Stimulated activated naive CD8-positive, alpha-beta T cell treated with anti-CD3 and anti-CD28 coated beads, Interleukin-15, Interleukin-2, amounts not matched to agents 100 ng/mL and 50 ng/mL, for 24 hours (primary cell): ENCODE results near the gene RTN4RL1.

Experiments used
- H3K27ac Mint-ChIP-seq: one replicate; pipeline ENCODE4 v1.8.0; 2021; ENCODE audit warnings: mild to moderate bottlenecking, mixed read lengths
- H3K27me3 Mint-ChIP-seq: one replicate; pipeline ENCODE4 v1.8.0; 2021; ENCODE audit warnings: mixed read lengths
- H3K36me3 Mint-ChIP-seq: one replicate; pipeline ENCODE4 v1.8.0; 2021; ENCODE audit warnings: low read depth, mixed read lengths
- H3K4me1 Mint-ChIP-seq: one replicate; pipeline ENCODE4 v1.8.0; 2021; ENCODE audit warnings: low read depth, mixed read lengths
- H3K4me3 Mint-ChIP-seq: one replicate; pipeline ENCODE4 v1.8.0; 2021; ENCODE audit warnings: mild to moderate bottlenecking, mixed read lengths
- H3K9me3 Mint-ChIP-seq: one replicate; pipeline ENCODE4 v1.8.0; 2021; ENCODE audit warnings: mixed read lengths

Gene RTN4RL1

GRCh38 chr17:1915889-1916288, 109.2 kb downstream of the RTN4RL1 start:
- no peaks in the 10 kb centered on the region for H3K36me3 Mint-ChIP-seq
- H3K9me3 Mint-ChIP-seq, result no peaks in the 10 kb centered on the region
- no peak overlapping the region for H3K27ac Mint-ChIP-seq
- peaks cover 14% of the 10 kb centered on the region for H3K27me3 Mint-ChIP-seq
- no peak overlapping the region for H3K4me3 Mint-ChIP-seq
- H3K4me1 Mint-ChIP-seq, result no peaks in the 10 kb centered on the region

DNA sequence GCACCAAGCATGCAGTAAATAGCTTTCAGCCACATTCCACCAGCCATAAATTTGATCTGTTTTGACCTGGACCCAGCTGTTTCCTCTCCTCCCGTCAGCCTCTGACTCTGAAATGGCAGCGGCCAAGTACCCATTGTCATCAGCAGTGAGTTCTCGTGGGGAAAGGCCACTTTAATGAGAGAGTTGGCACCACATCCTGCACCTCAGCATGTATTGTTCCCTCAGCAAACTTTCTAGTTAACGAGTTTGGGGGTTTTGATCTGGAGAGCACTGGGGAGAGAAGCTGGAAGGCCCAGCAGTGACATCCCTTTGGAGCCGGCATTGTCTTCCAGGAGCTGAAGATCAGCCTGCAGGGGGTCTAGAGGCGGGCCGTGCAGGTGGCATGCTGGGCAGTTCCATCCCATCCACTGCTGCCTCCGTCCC, 110.5 kb downstream of the RTN4RL1 start:
- Mint-ChIP-seq H3K4me1 (no peaks in the 10 kb centered on the region), H3K36me3 (no peaks in the 10 kb centered on the region), H3K9me3 (no peaks in the 10 kb centered on the region), H3K4me3 (no peak overlapping the region), H3K27ac (no peak overlapping the region), H3K27me3 (peaks cover 16% of the 10 kb centered on the region)

DNA sequence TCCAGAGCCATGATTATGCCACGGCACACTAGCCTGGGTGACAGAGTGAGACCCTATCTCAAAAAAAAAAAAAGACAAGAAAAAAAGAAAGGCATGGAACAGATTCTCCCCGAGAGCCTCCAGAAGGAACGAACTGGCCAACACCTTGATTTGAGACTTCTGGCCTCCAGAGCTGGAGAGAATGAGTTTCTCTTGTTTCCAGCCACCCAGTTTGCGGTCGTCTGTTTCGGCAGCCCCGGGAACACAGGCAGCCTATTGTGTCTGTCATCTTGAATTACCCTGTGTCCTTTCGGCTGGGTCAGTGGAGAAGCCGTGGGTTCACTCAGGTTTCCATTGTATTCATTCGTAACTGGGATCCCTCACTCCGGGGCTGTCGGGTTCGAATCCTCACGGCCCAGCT, 111.4 kb downstream of the RTN4RL1 start:
- Mint-ChIP-seq H3K36me3 (no peaks in the 10 kb centered on the region), H3K4me3 (no peak overlapping the region), H3K4me1 (peaks cover 4% of the 10 kb centered on the region), H3K27ac (no peak overlapping the region), H3K27me3 (peaks cover 24% of the 10 kb centered on the region), H3K9me3 (no peaks in the 10 kb centered on the region)

GRCh38 chr17:1912146-1912545, 113.0 kb downstream of the RTN4RL1 start:
- no peaks in the 10 kb centered on the region for H3K9me3 Mint-ChIP-seq
- H3K36me3 Mint-ChIP-seq, result no peaks in the 10 kb centered on the region
- H3K27ac Mint-ChIP-seq, result no peak overlapping the region
- no peak overlapping the region for H3K4me3 Mint-ChIP-seq
- peaks cover 31% of the 10 kb centered on the region for H3K27me3 Mint-ChIP-seq
- peaks cover 13% of the 10 kb centered on the region for H3K4me1 Mint-ChIP-seq

- H3K4me1 Mint-ChIP-seq, result peaks cover 13% of the 10 kb centered on the region
- H3K36me3 Mint-ChIP-seq, result no peaks in the 10 kb centered on the region
- H3K27me3 Mint-ChIP-seq, result peaks cover 49% of the 10 kb centered on the region
- no peak overlapping the region for H3K27ac Mint-ChIP-seq
- no peak overlapping the region for H3K4me3 Mint-ChIP-seq
- no peaks in the 10 kb centered on the region for H3K9me3 Mint-ChIP-seq
Observed at GRCh38 chr17:1909985-1910384, 115.1 kb downstream of the RTN4RL1 start.

- Mint-ChIP-seq H3K4me3 (peak overlapping the region; percentile 45), H3K27me3 (peaks cover 50% of the 10 kb centered on the region)
Observed at GRCh38 chr17:1908699-1909309, 116.3 kb downstream of the RTN4RL1 start.

DNA sequence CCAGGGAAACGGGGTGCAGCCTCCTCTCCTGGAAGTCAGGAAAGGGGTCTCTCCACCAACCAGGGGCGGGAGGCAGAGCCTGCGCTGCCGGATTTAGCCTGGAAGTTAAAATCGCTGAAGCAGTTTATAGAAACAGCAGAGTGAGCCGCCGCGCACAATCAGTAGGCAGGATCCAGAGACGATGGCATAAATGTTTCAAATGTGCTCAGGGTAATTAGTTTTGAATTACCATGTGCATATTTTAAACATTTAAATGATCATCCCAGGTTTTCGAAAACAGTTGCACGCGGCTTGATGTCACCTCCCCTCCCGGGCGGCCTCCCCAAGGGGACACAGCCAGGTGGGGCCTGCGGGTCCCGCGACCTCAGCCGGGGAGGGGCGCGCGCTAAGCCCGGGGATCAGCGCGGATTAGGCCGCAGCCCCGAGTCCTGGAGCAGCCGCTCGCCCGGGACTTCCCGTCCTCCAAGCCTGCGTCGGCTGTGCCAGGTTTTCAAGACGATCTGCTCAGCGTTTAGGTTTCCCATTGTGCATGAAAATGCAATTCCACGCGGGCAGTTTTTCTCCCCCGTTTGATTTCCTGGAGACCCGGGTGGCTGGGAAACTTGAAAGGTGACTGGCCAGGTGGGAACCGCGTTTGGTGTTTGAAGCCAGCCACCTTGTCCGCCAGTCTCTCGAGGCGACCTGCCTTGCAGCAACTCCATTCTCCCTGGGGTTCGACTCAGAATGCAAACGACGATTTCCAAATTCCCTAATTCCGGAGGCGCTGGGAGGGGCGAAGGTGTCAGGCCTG, 117.0 kb downstream of the RTN4RL1 start:
- Mint-ChIP-seq H3K4me3 (peak overlapping the region; percentile 45), H3K9me3 (no peaks in the 10 kb centered on the region), H3K27ac (no peak overlapping the region), H3K27me3 (peaks cover 48% of the 10 kb centered on the region), H3K36me3 (no peaks in the 10 kb centered on the region), H3K4me1 (peaks cover 13% of the 10 kb centered on the region)

More at GRCh38 chr17:1908699-1909309, 116.3 kb downstream of the RTN4RL1 start:
- no peaks in the 10 kb centered on the region for H3K9me3 Mint-ChIP-seq
- H3K36me3 Mint-ChIP-seq, result no peaks in the 10 kb centered on the region
- no peak overlapping the region for H3K27ac Mint-ChIP-seq
- peaks cover 13% of the 10 kb centered on the region for H3K4me1 Mint-ChIP-seq

DNA sequence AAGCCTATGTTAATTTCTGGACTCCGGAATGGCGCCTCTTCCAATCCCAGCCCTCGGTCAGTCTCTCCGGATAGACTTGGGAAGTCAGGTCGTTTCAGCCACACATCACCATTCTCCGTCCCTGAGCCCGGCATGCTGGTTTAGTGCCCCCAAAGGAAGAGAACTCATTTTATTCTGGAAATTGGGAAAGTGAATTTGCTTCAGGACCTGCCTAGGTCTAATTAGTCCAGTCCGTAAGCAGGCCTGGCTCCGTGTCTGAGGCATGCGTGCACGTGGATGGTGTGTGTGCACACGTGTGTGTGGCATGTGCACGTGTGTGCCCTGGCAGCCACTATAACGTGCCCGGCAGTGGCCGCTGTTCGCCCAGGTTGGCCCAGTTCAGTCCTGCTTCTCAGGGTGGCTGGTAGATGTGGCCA, 117.9 kb downstream of the RTN4RL1 start:
- Mint-ChIP-seq H3K27me3 (peaks cover 47% of the 10 kb centered on the region), H3K36me3 (no peaks in the 10 kb centered on the region)

GRCh38 chr17:1906662-1907101, 118.5 kb downstream of the RTN4RL1 start:
- Mint-ChIP-seq H3K27ac (no peak overlapping the region), H3K9me3 (no peaks in the 10 kb centered on the region), H3K4me1 (peaks cover 13% of the 10 kb centered on the region), H3K27me3 (peaks cover 42% of the 10 kb centered on the region), H3K36me3 (no peaks in the 10 kb centered on the region), H3K4me3 (no peak overlapping the region)

More for the DNA sequence above, 117.9 kb downstream of the RTN4RL1 start:
- Mint-ChIP-seq H3K27ac (no peak overlapping the region), H3K4me3 (no peak overlapping the region), H3K4me1 (peaks cover 13% of the 10 kb centered on the region), H3K9me3 (no peaks in the 10 kb centered on the region)

DNA sequence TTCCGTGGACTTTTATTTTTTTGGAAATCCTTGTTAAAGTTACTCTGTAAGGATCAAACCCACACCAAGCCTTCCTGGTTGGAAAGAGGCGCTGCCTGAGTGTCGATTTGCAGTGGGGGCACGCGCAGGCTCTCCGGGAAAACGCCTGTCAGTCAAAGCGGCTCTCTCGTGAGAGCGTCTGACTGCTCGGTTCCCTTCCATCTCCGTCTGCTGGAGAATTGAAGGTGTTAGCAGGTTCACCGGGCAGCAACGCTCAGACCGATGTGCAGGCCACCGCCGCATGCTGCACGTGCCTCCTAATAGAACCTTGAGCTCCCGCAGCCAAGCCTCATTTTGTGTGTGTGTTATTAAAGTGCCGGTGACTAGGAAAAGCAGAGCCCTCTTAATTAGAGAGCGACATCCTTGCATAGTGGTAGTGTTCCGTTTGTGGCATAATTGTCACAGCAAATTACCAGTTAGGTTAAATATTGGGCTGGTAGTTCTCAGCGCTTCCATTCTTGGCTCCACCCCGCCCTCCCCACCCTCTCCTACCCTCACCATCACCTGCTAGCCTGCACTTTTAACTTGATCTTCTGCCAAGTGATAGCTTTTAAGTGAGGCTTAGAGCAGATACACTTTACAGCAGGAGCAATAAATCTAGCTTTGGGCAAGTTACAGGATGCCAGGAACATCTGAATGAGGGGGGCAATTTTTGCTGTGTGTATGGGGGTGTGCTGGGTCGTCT, 119.8 kb downstream of the RTN4RL1 start:
- H3K36me3 Mint-ChIP-seq, result no peaks in the 10 kb centered on the region
- peaks cover 39% of the 10 kb centered on the region for H3K27me3 Mint-ChIP-seq
- no peaks in the 10 kb centered on the region for H3K9me3 Mint-ChIP-seq
- no peak overlapping the region for H3K4me3 Mint-ChIP-seq
- peaks cover 13% of the 10 kb centered on the region for H3K4me1 Mint-ChIP-seq
- H3K27ac Mint-ChIP-seq, result no peak overlapping the region

DNA sequence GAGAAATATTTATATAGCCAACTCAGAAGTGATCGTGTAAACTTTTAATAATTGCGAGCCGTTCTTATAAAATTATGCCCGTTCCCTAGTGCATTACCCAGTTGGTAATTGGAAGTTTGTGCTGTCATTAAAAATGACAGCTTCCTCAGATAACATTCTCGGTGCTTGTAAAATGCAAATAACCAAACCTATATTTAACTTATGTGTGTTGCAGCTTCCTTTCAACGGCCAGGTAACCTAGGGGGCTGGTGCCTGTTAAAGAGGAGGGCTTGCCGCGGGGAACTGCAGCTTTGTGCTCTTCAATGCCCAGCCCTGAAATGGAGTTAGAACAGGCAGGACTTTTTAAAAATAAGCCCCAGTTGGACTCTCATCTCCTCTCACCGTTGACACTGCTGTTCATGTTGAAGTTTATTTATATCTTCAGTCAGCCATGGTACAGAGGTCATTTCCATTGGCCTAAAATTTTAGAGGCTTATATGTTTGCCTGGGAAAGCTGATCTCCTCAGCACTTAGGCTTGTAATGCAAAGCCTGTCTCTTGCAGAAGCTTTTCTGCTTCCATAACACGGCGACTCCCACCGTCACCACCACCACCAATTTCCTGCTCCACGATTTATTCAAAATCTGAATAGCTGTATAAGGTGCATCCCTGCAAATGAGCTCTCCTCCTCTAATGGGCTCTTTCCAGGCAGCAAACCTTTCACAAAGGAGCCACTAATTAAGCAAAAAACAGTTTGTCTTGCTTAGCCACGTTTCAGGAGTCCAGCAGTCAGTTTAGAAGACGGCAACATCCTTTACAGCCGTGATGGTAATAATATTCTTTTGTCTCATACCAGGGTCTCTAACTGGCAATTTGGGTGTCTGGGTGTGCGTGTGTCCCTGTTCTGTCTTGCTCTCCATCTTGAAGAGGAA, 120.6 kb downstream of the RTN4RL1 start:
- H3K9me3 Mint-ChIP-seq, result no peaks in the 10 kb centered on the region
- H3K4me1 Mint-ChIP-seq, result peaks cover 13% of the 10 kb centered on the region
- H3K27ac Mint-ChIP-seq, result no peak overlapping the region
- H3K27me3 Mint-ChIP-seq, result peaks cover 36% of the 10 kb centered on the region
- H3K4me3 Mint-ChIP-seq, result no peak overlapping the region
- H3K36me3 Mint-ChIP-seq, result peaks cover under 1% of the 10 kb centered on the region

GRCh38 chr17:1899403-1900000, 125.6 kb downstream of the RTN4RL1 start:
- Mint-ChIP-seq H3K27me3 (no peaks in the 10 kb centered on the region), H3K4me1 (no peaks in the 10 kb centered on the region), H3K27ac (no peak overlapping the region), H3K36me3 (peaks cover 40% of the 10 kb centered on the region), H3K4me3 (no peak overlapping the region), H3K9me3 (no peaks in the 10 kb centered on the region)

DNA sequence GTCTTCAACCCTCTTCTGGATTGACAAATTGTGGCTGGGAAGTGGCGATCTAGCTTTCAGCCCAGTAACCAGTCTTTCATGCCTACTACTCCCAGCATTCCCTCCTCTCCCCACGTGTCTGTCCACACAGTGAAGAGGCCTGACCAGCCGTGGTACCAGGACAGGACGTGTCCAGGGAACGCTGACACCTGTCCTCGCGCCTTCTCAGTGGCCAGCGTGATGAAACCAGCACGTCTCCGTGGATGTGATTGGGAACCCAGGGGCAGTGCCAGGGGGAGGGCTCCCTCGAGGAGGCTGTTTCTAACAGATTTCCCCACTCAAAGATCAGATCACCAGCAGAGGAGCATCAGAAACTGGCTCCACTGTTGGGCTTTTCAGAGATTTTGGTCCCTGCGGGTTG, 126.3 kb downstream of the RTN4RL1 start:
- Mint-ChIP-seq H3K27ac (no peak overlapping the region), H3K27me3 (no peaks in the 10 kb centered on the region), H3K36me3 (peaks cover 46% of the 10 kb centered on the region), H3K4me1 (no peaks in the 10 kb centered on the region), H3K9me3 (no peaks in the 10 kb centered on the region), H3K4me3 (no peak overlapping the region)

GRCh38 chr17:1898332-1898731, 126.8 kb downstream of the RTN4RL1 start:
- Mint-ChIP-seq H3K27me3 (no peaks in the 10 kb centered on the region), H3K4me3 (no peak overlapping the region), H3K27ac (no peak overlapping the region), H3K4me1 (no peaks in the 10 kb centered on the region), H3K36me3 (peaks cover 50% of the 10 kb centered on the region), H3K9me3 (no peaks in the 10 kb centered on the region)
